HG02884 (cell line): ENCODE data around the gene BCKDK.
A peak's percentile ranks its signal among the peaks of the same experiment; 100 is the strongest.

Experiments
- ATAC-seq: cut with Tn5 transposase; IDR thresholded peaks from one replicate; pipeline ENCODE4 v1.9.1; 2021; ENCODE audit warnings: mild to moderate bottlenecking, moderate library complexity; ENCODE audit not compliant: unreplicated experiment

Gene BCKDK

GRCh38 chr16:31108035-31108793, at the start of gene BCKDK:
Gene BCKDK, plus strand, starts transcription at chr16:31108386. Its CDS starts 838 bp downstream, at chr16:31109224.
- ATAC-seq, result peak; percentile 69

- no peak for ATAC-seq
Measured at GRCh38 chr16:31061126-31061812, 46.9 kb upstream of the BCKDK start.

- ATAC-seq, result no peak
Measured at GRCh38 chr16:31061813-31062440, 46.3 kb upstream of the BCKDK start.

- no peak for ATAC-seq
Measured at GRCh38 chr16:31063495-31063842, 44.7 kb upstream of the BCKDK start.

GRCh38 chr16:31063843-31064611, 44.2 kb upstream of the BCKDK start:
- no peak for ATAC-seq

- ATAC-seq, result no peak
Measured at GRCh38 chr16:31064882-31065461, 43.2 kb upstream of the BCKDK start.

GRCh38 chr16:31067342-31067741, 40.8 kb upstream of the BCKDK start:
- ATAC-seq, result no peak

GRCh38 chr16:31071861-31072260, 36.3 kb upstream of the BCKDK start:
- ATAC-seq, result no peak

- ATAC-seq, result no peak
Measured at GRCh38 chr16:31072540-31073141, 35.5 kb upstream of the BCKDK start.

GRCh38 chr16:31073142-31073969, 34.8 kb upstream of the BCKDK start:
- peak; percentile 45 for ATAC-seq

- peak; percentile 64 for ATAC-seq
Measured at GRCh38 chr16:31073970-31074813, 34.0 kb upstream of the BCKDK start, which contains the start of the genes ZNF646 and ZNF668. Gene ZNF646, plus strand, starts transcription at chr16:31074422. Its CDS starts 1,903 bp downstream, at chr16:31076325. Gene ZNF668, minus strand, starts transcription at chr16:31074240. Its CDS starts 9,781 bp downstream, at chr16:31064459.

GRCh38 chr16:31074814-31075183, 33.4 kb upstream of the BCKDK start:
- no peak for ATAC-seq

GRCh38 chr16:31076319-31076718, 31.9 kb upstream of the BCKDK start:
- no peak for ATAC-seq

- ATAC-seq, result no peak
Measured at GRCh38 chr16:31077024-31077423, 31.2 kb upstream of the BCKDK start.

- no peak for ATAC-seq
Measured at GRCh38 chr16:31077592-31078396, 30.4 kb upstream of the BCKDK start.

- no peak for ATAC-seq
Measured at GRCh38 chr16:31078597-31079341, 29.4 kb upstream of the BCKDK start.

- ATAC-seq, result no peak
Measured at GRCh38 chr16:31079342-31079944, 28.7 kb upstream of the BCKDK start.
